HepG2 (cell line): ENCODE measurements around the gene UXS1. TPM values are rescaled to one million over a fixed set of nuclear protein-coding genes. Genes with fewer than 3 reads are reported as not detected.
A peak's percentile ranks its signal among the peaks of the same experiment; 100 is the strongest.

Experiments
- ATAC-seq: fragments of 200-7000 bp; cut with Tn5 transposase; 3 replicates; pipeline ENCODE4 v1.9.1; 2020; ENCODE audit warnings: mild to moderate bottlenecking, moderate library complexity
- BruUV-seq: library from RNA; stranded (reverse); fragments of 400-500 nt; replicated peaks from 2 replicates; lab custom pipeline; 2021; lab: Mats Ljungman, UMichigan
- CTCF ChIA-PET: fragments of 300-600 bp; formaldehyde crosslinking; extraction: SDS; loops from one replicate; lab custom pipeline; 2021; ENCODE audit warnings: low total read pairs, inconsistent platforms, low intra/inter-chr PET ratio; lab: Yijun Ruan, JAX
- POLR2A ChIA-PET: fragments of 350-600 bp; sonication (Branson Sonifier 250); formaldehyde crosslinking; loops from one replicate; lab custom pipeline; 2020; ENCODE audit warnings: antibody characterized with exemption, inconsistent platforms; lab: Yijun Ruan, JAX
- DNase-seq: peaks from one replicate; pipeline ENCODE4 v3.0.0-alpha.2; 2015; ENCODE audit warnings: low spot score
- FAIRE-seq: peaks from 3 replicates; lab custom pipeline; 2011; peaks lifted over from hg19 to GRCh38; lab: Jason Lieb, UNC
- H2AFZ ChIP-seq: one replicate; pipeline ENCODE4 v1.6.1; 2011; ENCODE audit warnings: low read length, inconsistent platforms
- H3K27ac ChIP-seq: fragments of 300-600 bp; 3 replicates; pipeline ENCODE4 v1.8.0; 2011; ENCODE audit warnings: mixed run types, mild to moderate bottlenecking, mixed read lengths, low read length, inconsistent platforms; ENCODE audit not compliant: insufficient read depth; ENCODE audit errors: extremely low read length
- H3K27me3 ChIP-seq, 2 experiments: fragments of 200-600 bp in 1 of 2; 2 replicates in 1 of 2; 3 replicates in 1 of 2; pipeline versions ENCODE4 v1.6.0 to v1.8.0; 2011; ENCODE audit warnings: low read length in 2 of 2, mild to moderate bottlenecking in 2 of 2, moderate library complexity in 2 of 2, inconsistent platforms in 1 of 2; ENCODE audit not compliant: insufficient read depth in 2 of 2, control insufficient read depth in 1 of 2
- H3K36me3 ChIP-seq, 2 experiments: fragments of 200-600 bp in 1 of 2; replicated peaks in 1 of 2; 2 replicates in 1 of 2; 3 replicates in 1 of 2; pipeline versions ENCODE4 v1.5.1 to v1.8.0; 2011; ENCODE audit warnings: low read length in 2 of 2, inconsistent platforms in 1 of 2; ENCODE audit not compliant: insufficient read depth in 2 of 2, control insufficient read depth in 1 of 2
- H3K4me1 ChIP-seq: 2 replicates; pipeline ENCODE4 v1.5.1; 2012; ENCODE audit warnings: low read length, inconsistent platforms; ENCODE audit not compliant: insufficient read depth
- H3K4me2 ChIP-seq: 2 replicates; pipeline ENCODE4 v1.6.0; 2011; ENCODE audit warnings: low read depth, low read length, inconsistent platforms
- H3K4me3 ChIP-seq, 3 experiments: fragments of 200-600 bp in 1 of 3; sonication (generic), shearing (Covaris generic) in 1 of 3; replicated peaks in 1 of 3; 2 replicates each; pipeline ENCODE4 v1.5.1; 2011 to 2016; ENCODE audit warnings: low read length in 3 of 3, inconsistent platforms in 2 of 3, low read depth in 2 of 3, mild to moderate bottlenecking in 2 of 3, control low read depth in 1 of 3, mixed read lengths in 1 of 3; ENCODE audit not compliant: insufficient read depth in 1 of 3
- H3K79me2 ChIP-seq: one replicate; pipeline ENCODE4 v1.6.1; 2011; ENCODE audit warnings: low read length, inconsistent platforms; ENCODE audit not compliant: insufficient read depth
- H3K9ac ChIP-seq: 2 replicates; pipeline ENCODE4 v1.6.0; 2011; ENCODE audit warnings: mild to moderate bottlenecking, low read depth, low read length, inconsistent platforms; ENCODE audit not compliant: insufficient read depth
- H3K9me3 ChIP-seq: 2 replicates; pipeline ENCODE4 v1.5.1; 2012; ENCODE audit warnings: mild to moderate bottlenecking, low read length
- H4K20me1 ChIP-seq: 2 replicates; pipeline ENCODE4 v1.6.0; 2011; ENCODE audit warnings: inconsistent platforms, mild to moderate bottlenecking, low read length, moderate library complexity; ENCODE audit not compliant: insufficient read depth
- GLI4 ChIP-seq: sonication (generic); formaldehyde crosslinking; IDR thresholded peaks from 2 replicates; pipeline ENCODE4 v1.5.1; 2020; ENCODE audit warnings: missing genetic modification reagents, mild to moderate bottlenecking, moderate library complexity, borderline replicate concordance
- HDAC1 ChIP-seq: sonication (generic); formaldehyde crosslinking; IDR thresholded peaks from 2 replicates; pipeline ENCODE4 v1.5.1; 2020; ENCODE audit warnings: mild to moderate bottlenecking, missing genetic modification reagents
- HNRNPH1 ChIP-seq: fragments of 200-400 bp; formaldehyde crosslinking; optimal IDR thresholded peaks from 2 replicates; pipeline ENCODE3; 2017; ENCODE audit warnings: mild to moderate bottlenecking, low read depth, low read length
- JUND ChIP-seq: sonication (generic); formaldehyde crosslinking; IDR thresholded peaks from 2 replicates; pipeline ENCODE4 v1.8.0; 2022; ENCODE audit warnings: mild to moderate bottlenecking, missing genetic modification reagents
- NRL ChIP-seq: sonication (generic); formaldehyde crosslinking; IDR thresholded peaks from 2 replicates; pipeline ENCODE4 v1.5.0; 2020; ENCODE audit warnings: missing genetic modification reagents, mild to moderate bottlenecking, moderate library complexity, borderline replicate concordance
- SRF ChIP-seq: IDR thresholded peaks from 2 replicates; pipeline ENCODE4 v1.6.1; 2011; ENCODE audit warnings: mild to moderate bottlenecking, low read depth, low read length, moderate library complexity
- ZBTB38 ChIP-seq: sonication (generic); formaldehyde crosslinking; IDR thresholded peaks from 2 replicates; pipeline ENCODE4 v1.5.1; 2020; ENCODE audit warnings: mild to moderate bottlenecking, missing genetic modification reagents
- ZNF274 ChIP-seq: sonication (generic); formaldehyde crosslinking; IDR thresholded peaks from 2 replicates; pipeline ENCODE4 v1.5.1; 2020; ENCODE audit warnings: mild to moderate bottlenecking, missing genetic modification reagents
- ZNF501 ChIP-seq: sonication (generic); formaldehyde crosslinking; IDR thresholded peaks from 2 replicates; pipeline ENCODE4 v1.5.1; 2020; ENCODE audit warnings: mild to moderate bottlenecking, moderate library complexity, missing genetic modification reagents
- ZNF570 ChIP-seq: sonication (generic); formaldehyde crosslinking; IDR thresholded peaks from 2 replicates; pipeline ENCODE4 v1.4.0; 2020; ENCODE audit warnings: mild to moderate bottlenecking, missing genetic modification reagents, borderline replicate concordance
- ZSCAN12 ChIP-seq: sonication (generic); formaldehyde crosslinking; IDR thresholded peaks from 2 replicates; pipeline ENCODE4 v1.9.0; 2021; ENCODE audit warnings: mild to moderate bottlenecking, missing genetic modification reagents
- WGBS: methylation state at CpG from one replicate; pipeline ENCODE4 v1.1.6; 2017; ENCODE audit warnings: low lambda C conversion rate; 5-methylcytosine and 5-hydroxymethylcytosine counted together
- in situ Hi-C: cut with HindIII; loops from 2 replicates; pipeline ENCODE4 v1.10.0; 2017; ENCODE audit warnings: low pct_unique_long_range_greater_than_20kb; ENCODE audit not compliant: extremely low pct_ligation_motif_present
- intact Hi-C: fragments of 100-400 bp; cut with micrococcal nuclease; formaldehyde crosslinking; loops from one replicate; pipeline ENCODE4 v1.10.0; 2022; ENCODE audit not compliant: unreplicated experiment
- polyA plus RNA-seq, 8 experiments: library from polyadenylated mRNA; depleted of rRNA in 3 of 8; stranded (reverse) in 7 of 8; unstranded in 1 of 8; fragments of >200 nt; fragmentation: Illumina TruSeq in 4 of 8; extraction: Trizol in 4 of 8; gene quantifications; 2 replicates each; pipeline versions ENCODE4 v1.2.1 to v1.2.3, GENCODE V29; 2011 to 2016; ENCODE audit warnings: low read depth in 4 of 8, missing spikeins in 1 of 8, mixed read lengths in 1 of 8; ENCODE audit not compliant: insufficient read depth in 1 of 8
- total RNA-seq, 5 experiments: library from RNA; depleted of rRNA; stranded (reverse); fragments of >200 nt; fragmentation: Illumina TruSeq; extraction: Trizol; gene quantifications; 2 replicates each; pipeline ENCODE4 v1.2.3, GENCODE V29; 2016; ENCODE audit warnings: low read depth in 1 of 5
- TF ChIP-seq, protein P1 (sequence below): sonication (generic); formaldehyde crosslinking; IDR thresholded peaks from 2 replicates; pipeline ENCODE4 v1.8.1; 2023; ENCODE audit warnings: mild to moderate bottlenecking, moderate library complexity, missing genetic modification reagents
- TF ChIP-seq, protein P2 (sequence below): sonication (generic); formaldehyde crosslinking; IDR thresholded peaks from 2 replicates; pipeline ENCODE4 v1.5.0; 2020; ENCODE audit warnings: missing genetic modification reagents, mild to moderate bottlenecking, borderline replicate concordance
- TF ChIP-seq, protein P3 (sequence below): sonication (generic); formaldehyde crosslinking; IDR thresholded peaks from 2 replicates; pipeline ENCODE4 v1.4.0; 2020; ENCODE audit warnings: missing genetic modification reagents, mild to moderate bottlenecking, borderline replicate concordance
- TF ChIP-seq, protein P4 (sequence below): sonication (generic); formaldehyde crosslinking; IDR thresholded peaks from 2 replicates; pipeline ENCODE4 v1.4.0; 2020; ENCODE audit warnings: mild to moderate bottlenecking, missing genetic modification reagents

UXS1 gene
- total and polyA plus RNA-seq, 2 of the 13 experiments (the other 11 are each of a cell fraction or from before 2014, with no cell fraction given): 53.3 to 110 TPM

DNA sequence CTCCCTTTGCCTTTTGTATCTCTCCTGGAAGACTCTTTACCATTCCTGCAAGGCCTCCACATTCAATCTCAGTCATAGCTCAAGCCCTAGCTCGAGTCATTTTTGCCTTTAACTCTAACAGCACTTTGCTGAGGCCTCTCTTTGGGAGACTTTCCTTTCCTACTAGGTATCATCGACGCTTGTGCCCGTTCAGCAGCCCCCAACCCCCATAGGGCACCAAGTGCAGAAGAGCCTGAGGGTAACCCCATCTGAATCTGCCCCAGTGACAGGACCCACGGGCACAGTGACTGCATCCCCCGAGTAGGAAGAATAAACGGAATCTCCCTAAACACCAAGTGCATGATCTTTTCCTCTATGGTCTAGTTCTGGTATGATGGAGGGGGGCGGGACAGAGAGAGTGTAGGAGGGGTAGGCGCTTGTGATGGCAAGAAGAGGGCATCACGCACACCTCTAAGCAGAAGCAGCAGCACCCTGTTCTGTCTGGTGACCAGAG lies 66.3 kb downstream of the UXS1 start:
- BruUV-seq: no TSS peak
- Histone ChIP-seq H3K27ac (peak overlapping the region; percentile 86), H3K4me1 (peaks cover 76% of the 10 kb centered on the region), H3K9ac (peak overlapping the region; percentile 59), H2AFZ (no peak overlapping the region), H3K27me3 (no peaks in the 10 kb centered on the region), H3K79me2 (peaks cover 11% of the 10 kb centered on the region), H4K20me1 (no peaks in the 10 kb centered on the region), H3K4me2 (peak overlapping the region; percentile 83), H3K9me3 (no peaks in the 10 kb centered on the region), H3K36me3 (peaks cover 8 to 31% of the 10 kb centered on the region in 2 experiments), H3K4me3 (peak overlapping the region; percentile 8 to 59 (median 40); a peak in 5 of 6 replicates)
- peak; percentile 12 for ATAC-seq
- CTCF ChIA-PET: no interaction called here
- no peak for FAIRE-seq
- no peak for DNase-seq
- 72% methylated on average over 10 of the region's 10 CpGs for WGBS
- intact Hi-C loops (loop anchor here (5.0 kb wide), 1 partner anchor 64 kb away; the partner anchor contains the start of gene UXS1), in situ Hi-C loops (loop anchor here (10.0 kb wide), 1 partner anchor 57 kb away; no protein-coding TSS in a partner anchor)
- POLR2A ChIA-PET: interaction anchor here (0.9 to 2.5 kb wide), 5 partner anchors 13 to 65 kb away, joined by 3 to 17 read pairs (median 3); no protein-coding TSS in a partner anchor
- TF ChIP-seq ZNF501 (CRISPR knock-in tag): peak; percentile 60; the same call in 1 of the 2 replicates
- TF ChIP-seq, protein P1, sequence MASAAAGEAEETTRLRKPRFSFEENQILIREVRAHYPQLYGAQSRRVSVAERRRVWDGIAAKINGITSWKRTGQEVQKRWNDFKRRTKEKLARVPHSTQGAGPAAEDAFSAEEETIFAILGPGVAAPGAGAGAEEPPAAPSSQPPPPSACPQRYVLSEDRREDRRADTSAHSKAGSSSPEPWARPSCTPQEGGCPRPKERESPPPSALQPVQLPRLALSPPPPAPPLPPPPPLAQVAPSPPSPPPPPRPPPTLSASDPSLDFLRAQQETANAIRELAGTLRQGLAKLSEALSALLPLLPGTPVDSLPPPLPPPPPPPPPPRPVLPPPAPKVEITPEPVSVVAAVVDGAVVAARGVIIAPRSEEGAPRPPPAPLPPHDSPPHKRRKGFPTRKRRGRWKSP: peak; percentile 22; the same call in 1 of the 2 replicates
- TF ChIP-seq, protein P2, sequence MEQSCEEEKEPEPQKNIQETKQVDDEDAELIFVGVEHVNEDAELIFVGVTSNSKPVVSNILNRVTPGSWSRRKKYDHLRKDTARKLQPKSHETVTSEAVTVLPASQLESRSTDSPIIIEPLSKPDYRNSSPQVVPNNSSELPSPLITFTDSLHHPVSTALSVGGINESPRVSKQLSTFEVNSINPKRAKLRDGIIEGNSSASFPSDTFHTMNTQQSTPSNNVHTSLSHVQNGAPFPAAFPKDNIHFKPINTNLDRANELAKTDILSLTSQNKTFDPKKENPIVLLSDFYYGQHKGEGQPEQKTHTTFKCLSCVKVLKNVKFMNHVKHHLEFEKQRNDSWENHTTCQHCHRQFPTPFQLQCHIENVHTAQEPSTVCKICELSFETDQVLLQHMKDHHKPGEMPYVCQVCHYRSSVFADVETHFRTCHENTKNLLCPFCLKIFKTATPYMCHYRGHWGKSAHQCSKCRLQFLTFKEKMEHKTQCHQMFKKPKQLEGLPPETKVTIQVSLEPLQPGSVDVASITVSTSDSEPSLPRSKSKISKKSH (CRISPR knock-in tag): 0 out of 2 replicates have a peak, but pooled peaks have one; percentile 35
- TF ChIP-seq HDAC1 (CRISPR knock-in tag): peak; percentile 34; the same call in 1 of the 2 replicates
- TF ChIP-seq ZNF570 (CRISPR knock-in tag): no peak
- TF ChIP-seq ZNF274: 0 out of 2 replicates have a peak, but pooled peaks have one; percentile 32
- TF ChIP-seq, protein P3, sequence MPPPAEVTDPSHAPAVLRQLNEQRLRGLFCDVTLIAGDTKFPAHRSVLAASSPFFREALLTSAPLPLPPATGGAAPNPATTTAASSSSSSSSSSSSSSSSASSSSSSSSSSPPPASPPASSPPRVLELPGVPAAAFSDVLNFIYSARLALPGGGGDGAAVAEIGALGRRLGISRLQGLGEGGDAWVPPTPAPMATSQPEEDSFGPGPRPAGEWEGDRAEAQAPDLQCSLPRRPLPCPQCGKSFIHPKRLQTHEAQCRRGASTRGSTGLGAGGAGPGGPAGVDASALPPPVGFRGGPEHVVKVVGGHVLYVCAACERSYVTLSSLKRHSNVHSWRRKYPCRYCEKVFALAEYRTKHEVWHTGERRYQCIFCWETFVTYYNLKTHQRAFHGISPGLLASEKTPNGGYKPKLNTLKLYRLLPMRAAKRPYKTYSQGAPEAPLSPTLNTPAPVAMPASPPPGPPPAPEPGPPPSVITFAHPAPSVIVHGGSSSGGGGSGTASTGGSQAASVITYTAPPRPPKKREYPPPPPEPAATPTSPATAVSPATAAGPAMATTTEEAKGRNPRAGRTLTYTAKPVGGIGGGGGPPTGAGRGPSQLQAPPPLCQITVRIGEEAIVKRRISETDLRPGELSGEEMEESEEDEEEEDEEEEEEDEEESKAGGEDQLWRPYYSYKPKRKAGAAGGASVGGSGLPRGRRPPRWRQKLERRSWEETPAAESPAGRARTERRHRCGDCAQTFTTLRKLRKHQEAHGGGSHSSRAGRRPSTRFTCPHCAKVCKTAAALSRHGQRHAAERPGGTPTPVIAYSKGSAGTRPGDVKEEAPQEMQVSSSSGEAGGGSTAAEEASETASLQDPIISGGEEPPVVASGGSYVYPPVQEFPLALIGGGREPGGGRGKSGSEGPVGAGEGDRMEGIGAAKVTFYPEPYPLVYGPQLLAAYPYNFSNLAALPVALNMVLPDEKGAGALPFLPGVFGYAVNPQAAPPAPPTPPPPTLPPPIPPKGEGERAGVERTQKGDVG (CRISPR knock-in tag): peak; percentile 33; the same call in 1 of the 2 replicates
- no peak for TF ChIP-seq ZSCAN12 (CRISPR knock-in tag)
- no peak for TF ChIP-seq SRF
- no peak for TF ChIP-seq JUND (CRISPR knock-in tag)
- no peak for TF ChIP-seq HNRNPH1
- TF ChIP-seq ZBTB38 (CRISPR knock-in tag): peak; percentile 90
- TF ChIP-seq, protein P4, sequence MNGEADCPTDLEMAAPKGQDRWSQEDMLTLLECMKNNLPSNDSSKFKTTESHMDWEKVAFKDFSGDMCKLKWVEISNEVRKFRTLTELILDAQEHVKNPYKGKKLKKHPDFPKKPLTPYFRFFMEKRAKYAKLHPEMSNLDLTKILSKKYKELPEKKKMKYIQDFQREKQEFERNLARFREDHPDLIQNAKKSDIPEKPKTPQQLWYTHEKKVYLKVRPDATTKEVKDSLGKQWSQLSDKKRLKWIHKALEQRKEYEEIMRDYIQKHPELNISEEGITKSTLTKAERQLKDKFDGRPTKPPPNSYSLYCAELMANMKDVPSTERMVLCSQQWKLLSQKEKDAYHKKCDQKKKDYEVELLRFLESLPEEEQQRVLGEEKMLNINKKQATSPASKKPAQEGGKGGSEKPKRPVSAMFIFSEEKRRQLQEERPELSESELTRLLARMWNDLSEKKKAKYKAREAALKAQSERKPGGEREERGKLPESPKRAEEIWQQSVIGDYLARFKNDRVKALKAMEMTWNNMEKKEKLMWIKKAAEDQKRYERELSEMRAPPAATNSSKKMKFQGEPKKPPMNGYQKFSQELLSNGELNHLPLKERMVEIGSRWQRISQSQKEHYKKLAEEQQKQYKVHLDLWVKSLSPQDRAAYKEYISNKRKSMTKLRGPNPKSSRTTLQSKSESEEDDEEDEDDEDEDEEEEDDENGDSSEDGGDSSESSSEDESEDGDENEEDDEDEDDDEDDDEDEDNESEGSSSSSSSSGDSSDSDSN: peak; percentile 34; the same call in 1 of the 2 replicates
- TF ChIP-seq GLI4 (CRISPR knock-in tag): 0 out of 2 replicates have a peak, but pooled peaks have one; percentile 62
- TF ChIP-seq NRL (CRISPR knock-in tag): peak; percentile 28; the same call in 1 of the 2 replicates
